AML-193 (cell line): ENCODE results near the gene TRNP1.
"Not testable (repeated sequence)": the region's sequence is repeated elsewhere in the genome, so short reads cannot be mapped to it uniquely, and the experiment has no call there.

Experiments
- DNase-seq, 2 experiments: peaks; one replicate each; lab custom pipeline; 2025; lab: John Stamatoyannopoulos, UW

Gene TRNP1, protein sequence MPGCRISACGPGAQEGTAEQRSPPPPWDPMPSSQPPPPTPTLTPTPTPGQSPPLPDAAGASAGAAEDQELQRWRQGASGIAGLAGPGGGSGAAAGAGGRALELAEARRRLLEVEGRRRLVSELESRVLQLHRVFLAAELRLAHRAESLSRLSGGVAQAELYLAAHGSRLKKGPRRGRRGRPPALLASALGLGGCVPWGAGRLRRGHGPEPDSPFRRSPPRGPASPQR

DNA sequence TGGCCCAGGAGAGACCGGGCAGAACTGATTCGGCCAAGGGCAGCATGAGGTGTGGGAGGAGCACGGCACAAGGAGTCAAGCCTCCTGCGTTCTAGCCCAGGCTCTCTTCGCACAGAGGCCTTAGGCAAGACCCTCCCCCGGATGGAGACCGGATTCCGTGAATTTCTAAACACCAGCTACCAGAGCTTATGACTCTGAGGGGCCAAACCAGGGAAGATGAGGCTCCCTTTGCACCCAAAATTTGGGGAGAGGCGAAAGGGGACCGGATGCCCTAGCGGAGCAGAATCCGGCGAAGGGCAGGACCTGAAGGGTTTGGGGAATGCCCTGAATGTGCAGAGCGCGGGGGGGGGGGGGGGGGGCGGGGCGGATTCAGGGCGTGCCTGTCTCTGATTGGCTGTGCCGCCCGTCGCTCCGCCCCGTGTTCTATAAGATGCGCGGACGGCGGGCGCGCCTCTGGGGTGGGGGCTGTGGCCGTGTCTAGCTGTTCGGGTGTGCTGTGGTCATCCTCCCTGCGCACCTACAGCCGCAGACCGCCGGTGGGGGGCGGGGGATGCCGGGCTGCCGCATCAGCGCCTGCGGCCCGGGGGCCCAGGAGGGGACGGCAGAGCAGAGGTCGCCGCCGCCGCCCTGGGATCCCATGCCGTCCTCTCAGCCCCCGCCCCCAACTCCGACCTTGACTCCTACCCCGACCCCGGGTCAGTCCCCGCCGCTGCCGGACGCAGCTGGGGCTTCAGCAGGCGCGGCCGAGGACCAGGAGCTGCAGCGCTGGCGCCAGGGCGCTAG, at the start of gene TRNP1:
Gene TRNP1, plus strand, starts transcription at position 456 of the 783 bp plus-strand sequence. Its CDS starts 95 bp downstream, at position 551.
- DNase-seq, result no peak

DNA sequence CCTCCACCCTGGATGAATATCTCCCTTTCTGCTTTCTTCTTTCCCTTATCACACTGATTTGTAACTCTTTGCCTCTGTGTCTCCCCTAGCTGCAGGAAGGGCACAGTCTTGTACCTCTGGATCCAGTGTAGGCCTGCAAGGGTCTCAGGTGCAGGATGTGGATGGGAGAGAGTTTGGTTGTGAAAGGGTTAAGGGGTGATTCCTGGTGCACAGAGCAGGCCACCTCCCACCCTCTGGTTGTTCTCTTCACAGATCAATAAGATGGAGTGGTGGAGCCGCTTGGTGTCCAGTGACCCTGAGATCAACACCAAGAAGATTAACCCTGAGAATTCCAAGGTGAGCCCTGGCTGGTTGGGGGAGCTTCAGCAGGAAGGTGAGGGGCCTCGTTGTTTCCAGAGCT, 48.4 kb upstream of the TRNP1 start:
- no peak for DNase-seq

DNA sequence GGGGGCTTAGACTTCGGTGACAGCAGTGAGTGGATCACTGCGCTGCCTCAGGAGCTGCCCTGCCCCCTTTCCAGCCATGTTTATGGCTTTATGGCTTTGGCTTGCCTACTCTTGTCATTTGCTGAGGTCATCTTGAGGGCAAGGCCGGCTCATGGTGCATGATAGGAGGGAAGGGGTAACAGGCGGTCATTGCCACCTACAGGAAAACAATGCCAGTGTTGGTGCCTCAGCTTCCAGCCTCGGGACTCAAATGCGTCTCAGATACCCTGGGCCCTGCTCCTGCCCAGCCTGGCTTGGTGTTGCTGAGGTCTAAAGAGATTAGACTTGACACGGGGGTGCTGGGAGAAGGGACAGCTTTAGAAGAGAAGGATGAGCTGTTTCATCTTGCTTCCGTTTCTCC, 47.8 kb upstream of the TRNP1 start:
- DNase-seq, result no peak

DNA sequence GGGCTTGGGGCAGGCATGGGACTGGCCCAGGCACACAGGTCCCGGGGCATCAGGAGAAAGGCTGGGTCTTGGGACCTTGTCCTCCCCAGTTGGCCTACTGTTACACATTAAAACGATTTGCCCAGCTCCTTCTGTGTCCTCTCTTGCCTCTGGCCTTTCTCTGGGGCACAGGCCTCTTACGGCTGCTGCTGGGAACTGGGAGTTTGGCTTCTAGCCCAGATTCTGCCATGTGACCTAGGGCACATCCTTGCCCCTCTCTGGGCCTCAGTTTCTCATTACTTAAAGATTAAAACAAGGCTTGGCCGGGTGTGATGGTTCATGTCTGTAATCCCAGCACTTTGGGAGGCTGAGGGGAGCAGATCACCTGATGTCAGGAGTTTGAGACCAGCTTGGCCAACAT, 47.2 kb upstream of the TRNP1 start:
- no peak for DNase-seq

DNA sequence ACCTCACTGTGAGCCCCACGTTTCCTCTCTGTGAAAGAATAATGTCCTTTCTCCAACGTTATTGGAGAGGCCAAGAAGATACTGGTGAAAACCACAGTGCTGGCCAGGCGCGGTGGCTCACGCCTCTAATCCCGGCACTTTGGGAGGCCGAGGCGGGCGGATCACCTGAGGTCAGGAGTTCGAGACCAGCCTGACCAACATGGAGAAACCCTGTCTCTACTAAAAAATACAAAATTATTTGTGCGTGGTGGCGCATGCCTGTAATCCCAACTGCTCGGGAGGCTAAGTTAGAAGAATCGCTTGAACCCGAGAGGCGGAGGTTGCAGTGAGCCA, 44.8 kb upstream of the TRNP1 start:
- DNase-seq, result not testable (repeated sequence)

DNA sequence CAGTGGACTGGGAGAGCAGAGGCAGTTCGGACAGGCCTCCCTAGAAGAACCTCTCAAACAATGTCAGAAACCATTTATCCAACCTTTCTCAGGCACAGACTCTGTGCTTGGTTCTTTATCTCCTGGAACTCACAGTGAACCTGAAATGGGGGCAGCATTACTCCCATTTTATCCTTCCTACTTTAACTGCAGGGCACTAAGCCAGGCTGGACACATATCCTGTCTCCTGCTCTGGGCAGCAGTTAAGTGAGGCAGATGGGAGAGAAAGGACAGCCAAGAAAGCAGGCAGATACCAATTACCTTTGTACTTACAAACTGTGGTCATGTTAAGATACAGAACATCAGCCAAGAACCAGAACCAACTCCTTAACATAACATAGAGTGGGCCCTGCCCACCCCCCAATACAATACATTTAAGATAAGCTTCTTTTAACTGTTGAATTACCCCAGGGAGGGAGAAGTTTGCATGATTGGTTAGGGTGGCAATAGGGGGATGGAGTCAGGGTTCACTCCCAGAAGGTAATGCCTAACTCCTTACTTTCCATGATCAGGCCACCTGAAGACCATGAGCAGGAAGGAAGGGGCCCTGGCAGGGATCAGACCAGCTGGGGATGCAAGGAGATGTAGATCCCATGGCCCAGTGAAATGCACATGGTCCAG, 44.1 kb upstream of the TRNP1 start:
- no peak for DNase-seq

DNA sequence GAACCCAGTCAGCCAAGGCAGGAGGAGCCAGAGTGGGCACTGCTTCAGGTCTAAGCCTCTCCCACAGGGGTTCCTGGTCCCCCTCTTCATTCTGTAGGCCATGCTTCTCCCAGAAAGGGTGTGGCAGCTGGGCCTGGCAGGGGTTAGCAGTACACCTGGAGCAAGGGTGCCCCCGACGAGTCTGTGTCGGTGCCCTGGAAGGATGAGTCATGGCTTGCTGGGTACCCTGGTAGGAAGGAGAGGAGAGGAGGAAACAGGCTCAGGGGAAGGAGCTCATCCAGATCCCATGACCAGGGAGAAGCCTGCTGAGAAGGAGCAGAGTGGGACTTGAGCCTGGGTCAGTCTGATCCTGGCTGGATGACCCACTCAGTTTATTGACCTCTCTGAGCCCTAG, 43.6 kb upstream of the TRNP1 start:
- no peak for DNase-seq

DNA sequence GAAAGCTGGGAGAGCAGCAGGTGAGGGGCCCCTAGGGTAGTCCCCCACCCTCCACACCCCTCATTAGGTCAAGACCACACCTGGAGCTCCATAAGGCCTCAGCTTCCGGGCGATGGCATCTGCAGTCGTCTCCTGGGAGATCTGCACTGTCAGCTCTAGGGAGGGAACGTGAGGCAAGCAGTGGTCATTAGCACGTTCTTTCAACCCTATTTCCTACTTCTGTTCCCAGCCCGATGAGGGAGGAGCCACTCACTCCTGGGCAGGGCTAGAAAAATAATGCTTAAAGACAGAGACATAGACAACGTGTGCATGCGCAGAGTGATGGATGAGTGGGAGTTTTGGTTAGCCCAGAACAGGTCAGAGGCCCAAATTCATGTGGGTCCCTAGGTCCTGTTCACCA, 42.9 kb upstream of the TRNP1 start:
- no peak for DNase-seq

DNA sequence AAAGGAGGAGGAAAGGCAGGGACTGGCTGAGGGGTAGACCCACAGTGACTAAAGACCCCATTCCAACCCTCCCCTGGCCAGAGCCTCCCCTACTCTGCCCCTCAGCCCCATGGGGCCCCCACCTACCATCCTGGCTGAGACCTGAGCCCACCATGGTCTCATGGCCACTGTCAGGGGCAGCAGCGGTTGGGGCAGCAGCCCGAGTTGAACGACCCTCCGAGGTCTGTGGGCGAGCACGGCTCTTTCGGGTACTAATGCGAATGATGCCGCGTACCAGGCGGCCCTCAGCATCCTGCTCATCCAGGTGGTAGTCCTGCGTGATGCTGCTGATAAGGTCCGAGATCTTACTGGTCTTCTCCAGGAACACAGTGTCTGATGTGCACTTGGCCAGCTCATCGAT, 42.3 kb upstream of the TRNP1 start:
- DNase-seq, result no peak

DNA sequence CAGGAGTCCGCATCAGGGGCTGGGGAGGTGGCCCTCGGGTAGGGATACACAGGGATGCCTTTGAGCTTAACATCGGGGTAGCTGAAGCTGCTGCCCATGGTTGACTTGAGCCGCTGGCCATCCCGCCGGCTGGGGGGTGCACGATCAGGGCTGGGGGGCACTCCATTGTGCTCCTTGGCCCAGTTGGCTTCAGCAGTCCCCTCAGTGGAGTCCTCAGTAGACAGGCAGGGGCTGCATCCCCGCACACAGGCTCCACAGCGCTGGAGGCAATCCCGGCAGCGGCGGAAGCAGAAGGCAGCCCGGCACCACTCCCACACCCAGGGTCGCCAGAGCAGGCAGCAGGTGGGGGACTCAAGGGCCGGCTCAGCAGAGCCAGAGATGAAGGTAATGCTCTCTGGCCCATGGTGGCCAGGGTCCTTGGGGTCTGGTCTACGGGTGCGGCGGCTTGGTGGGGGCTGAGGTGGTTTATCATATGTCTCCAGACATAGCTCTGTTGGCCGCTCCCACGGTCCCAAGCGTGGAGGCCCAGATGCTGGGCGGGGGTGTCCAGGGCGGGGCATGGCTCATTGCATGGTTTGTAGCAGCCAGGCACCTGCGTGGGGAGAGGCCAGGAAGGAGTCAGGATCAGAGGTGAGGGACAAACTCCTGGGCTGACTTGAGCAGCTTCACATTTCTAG, 41.5 kb upstream of the TRNP1 start:
- no peak for DNase-seq

DNA sequence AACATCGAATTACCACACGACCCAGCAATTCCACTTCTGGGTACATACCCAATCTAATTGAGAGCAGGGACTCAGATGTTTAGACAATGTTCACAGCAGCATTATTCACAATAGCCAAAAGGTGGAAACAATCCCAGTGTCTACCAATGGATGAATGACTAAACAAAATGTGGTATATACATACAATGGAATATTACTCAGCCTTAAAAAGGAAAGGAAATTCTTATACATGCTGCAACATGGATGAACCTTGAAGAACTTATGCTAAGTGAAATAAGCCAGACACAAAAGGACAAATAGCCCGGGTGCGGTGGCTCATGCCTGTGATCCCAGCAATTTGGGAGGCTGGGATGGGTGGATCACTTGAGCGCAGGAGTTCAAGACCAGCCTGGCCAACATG, 40.1 kb upstream of the TRNP1 start:
- DNase-seq, result no peak

DNA sequence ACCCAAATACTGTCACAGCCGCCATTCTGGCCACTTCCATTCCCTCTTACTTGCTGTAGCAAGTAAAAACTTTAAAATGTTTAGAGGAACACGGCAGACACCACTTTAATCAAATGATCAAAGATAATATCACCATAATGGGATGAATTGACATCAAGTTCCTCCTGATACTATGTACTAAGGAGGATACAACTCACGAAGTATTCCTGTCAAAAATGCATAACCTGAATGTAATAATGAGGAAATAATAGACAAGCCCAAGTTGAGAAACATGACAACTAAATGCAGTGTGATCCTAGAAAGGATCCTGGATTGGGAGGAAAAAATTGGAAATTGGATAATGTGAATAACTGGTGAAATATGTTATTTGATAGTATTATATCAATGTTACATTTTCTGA, 37.2 kb upstream of the TRNP1 start:
- no peak for DNase-seq

DNA sequence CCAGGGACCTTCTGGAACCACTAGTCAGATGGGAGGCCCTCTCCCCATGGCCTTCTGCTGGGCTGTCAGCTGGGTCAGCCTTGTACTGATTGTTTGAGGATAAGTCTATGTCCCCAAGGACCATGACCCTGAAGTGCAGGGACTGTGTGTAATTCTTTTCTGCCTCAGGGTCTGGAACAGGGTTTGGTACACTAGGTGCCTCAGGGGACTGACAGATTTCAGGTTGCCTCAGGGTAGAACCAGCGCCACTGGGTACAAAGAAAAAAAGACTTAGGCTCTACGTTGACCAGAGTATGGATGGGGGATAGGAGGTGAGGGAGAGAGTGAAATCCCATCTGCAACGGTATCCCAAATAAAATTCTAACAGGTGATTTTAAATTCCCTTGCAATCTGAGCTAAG, 36.2 kb upstream of the TRNP1 start:
- DNase-seq, result no peak

DNA sequence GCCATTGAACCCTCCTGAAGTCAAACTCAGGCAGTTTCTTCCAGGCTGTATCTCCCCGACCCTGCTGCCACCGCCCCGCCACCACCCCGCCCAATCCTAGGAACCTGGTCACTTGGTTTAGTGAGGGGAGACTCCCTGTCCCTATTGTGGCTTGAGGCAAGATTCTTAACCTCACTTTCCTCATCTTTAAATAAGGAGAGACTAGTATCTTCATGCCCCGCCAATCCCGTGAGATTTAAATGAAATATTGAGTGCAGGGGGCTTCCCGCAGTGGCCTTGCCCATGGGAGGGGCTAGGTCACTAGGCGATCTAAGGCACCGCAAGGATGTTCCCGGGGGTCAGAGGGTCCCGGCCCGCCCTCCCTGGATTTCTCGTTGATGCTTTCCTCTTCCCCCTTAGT, 34.2 kb upstream of the TRNP1 start:
- DNase-seq, result no peak

DNA sequence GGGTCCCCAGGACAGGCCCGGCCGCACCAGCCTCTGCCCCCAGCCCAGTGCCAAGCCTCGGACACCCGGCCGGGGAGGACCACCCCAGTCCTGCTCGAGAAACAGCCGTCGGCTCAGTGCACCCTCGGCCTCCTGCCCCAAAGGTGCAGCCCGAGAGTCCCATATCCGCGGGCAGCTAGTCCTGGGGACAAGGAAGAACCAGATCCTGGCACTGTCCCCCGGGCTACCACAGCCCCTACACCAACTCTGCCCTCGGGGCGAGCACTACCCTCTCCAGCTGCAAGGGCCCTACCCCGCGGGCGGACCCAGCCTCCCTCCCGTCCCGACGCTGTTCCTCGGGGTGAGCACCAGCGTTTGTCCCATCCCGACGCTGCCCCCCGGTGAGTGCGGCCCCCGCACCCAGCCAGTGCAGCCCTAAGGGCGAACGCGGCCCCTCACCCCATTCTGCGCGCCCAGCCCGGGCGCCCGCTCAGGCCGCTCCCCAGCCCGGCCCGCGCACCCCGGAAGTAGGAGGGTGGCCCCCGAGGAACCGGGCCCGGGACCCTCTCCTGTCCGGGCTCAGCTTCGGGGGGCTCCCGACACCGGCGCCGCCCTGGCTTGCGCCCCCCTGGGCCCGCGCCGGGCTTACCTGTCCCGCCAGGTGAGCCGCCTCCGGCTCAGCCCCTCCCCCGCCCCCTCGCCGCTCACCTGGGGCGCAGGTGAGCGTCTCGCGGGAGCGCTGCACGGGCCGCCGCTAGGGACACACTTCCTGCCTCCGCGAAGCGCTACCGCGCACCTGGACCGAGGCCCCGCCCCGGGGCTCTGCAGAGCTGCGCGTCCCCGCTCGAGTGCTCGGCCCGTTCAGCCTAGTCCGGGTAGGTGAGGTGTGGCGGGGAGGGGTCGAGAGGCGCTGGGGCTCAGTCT, 33.5 kb upstream of the TRNP1 start, which contains the start of gene KDF1:
Gene KDF1, minus strand, starts transcription at position 747 of the 903 bp plus-strand sequence. CDS start 8,088 bp downstream, outside the sequence.
- no peak for DNase-seq

DNA sequence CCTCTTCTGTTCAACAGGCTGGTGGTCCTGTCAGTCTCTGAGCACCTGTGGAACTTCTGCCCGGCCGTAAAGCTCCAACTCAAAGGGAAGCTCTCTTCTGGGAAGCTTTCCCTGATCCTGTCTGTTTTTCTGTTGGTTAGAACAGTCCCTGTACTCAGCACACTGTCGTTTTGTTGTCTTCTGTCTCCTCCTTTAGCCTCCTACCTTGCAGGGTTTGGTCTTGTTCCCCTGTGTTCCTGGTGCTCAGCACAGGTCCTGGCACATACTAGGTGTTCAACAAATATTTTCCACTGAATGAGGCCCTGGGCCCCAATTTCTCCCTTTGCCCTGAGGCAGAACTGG, 32.9 kb upstream of the TRNP1 start:
- no peak for DNase-seq

DNA sequence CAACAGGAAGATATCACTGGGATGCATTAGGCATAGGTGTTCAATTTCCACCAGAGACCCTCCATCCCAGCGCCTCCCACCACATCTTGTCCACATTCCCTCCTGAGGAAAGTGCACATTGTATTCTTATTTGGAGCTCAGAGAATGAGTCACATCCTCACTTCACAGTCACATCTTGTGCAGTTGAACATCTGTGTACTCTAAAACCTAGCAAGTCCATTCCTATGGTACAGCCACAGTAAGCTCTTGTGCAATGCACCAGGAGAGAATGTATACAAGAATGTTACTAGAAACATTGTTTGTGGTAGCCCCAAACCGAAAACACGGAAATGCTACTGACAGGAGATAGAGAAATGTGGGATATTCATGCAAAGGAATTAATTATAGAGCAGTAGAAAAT, 31.7 kb upstream of the TRNP1 start:
- DNase-seq, result no peak

DNA sequence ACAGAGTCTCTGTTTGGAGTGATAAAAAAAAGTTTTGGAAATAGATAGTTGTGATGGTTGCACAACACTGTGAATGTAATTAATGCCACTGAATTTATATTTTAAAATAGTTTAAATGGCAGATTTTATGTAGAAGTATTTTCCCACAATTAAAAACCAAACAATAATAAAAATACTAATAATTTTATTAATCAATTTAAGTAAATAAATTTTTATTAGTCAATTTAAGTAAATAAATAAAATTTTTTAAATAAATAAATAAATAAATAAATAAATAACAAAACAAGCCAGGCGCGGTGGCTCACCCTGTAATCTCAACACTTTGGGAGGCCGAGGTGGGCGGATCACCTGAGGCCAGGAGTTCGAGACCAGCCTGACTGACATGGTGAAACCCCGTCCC, 28.3 kb upstream of the TRNP1 start:
- DNase-seq, result no peak

DNA sequence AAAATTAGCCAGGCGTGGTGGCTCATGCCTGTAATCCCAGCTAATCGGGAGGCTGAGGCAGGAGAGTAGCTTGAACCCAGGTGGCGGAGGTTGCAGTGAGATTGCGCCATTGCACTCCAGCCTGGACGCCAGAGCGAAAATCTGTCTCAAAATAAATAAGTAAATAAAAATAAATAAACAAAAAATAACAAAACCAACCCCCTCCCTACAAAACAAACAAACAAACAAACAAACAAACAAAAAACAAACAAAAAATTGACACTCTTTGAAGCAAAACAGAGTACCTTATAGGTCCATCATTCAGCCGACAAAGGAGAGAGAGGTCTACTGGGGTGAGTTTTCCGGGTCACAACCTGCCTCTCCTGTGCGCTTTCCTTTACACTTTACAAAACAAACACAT, 27.9 kb upstream of the TRNP1 start:
- DNase-seq, result no peak

DNA sequence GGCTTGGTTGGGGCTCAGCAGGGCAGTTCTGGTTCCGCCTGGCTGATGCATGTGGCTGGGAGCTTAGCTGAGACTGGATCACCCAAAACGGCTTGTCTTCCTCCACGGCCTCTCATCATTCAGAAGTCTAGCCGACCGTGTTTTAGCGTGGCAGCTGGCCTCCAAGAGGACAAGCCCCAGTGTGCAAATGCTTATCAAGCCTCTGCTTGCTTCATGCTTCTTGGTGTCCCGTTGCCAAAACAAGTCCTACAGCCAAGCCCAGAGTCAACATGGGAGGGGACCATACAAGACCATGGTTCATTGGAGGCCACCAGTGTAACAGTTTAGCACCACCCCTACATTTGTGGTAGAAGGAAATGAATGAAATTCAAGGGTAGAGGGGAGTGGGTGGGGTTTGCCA, 22.7 kb upstream of the TRNP1 start:
- DNase-seq, result no peak

DNA sequence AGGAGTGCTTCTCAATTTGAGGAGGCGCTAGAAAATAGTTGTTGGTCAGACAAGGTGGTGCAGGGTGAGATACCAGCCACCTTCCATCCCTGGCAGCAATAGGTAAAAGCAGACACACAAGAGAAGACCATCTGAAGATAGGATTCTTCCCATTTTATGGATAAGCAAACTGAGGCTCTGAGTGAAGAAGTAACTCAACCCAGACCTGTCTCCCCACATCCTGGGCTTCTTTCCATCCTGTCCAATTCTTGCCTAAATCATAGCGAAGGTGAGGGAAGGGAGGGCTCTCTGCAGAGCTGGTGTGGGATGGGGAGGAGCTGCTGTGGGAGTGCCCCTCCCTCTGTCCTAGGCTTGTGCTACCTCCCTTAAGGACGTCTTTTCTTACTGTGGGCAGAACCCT, 21.9 kb upstream of the TRNP1 start:
- no peak for DNase-seq

DNA sequence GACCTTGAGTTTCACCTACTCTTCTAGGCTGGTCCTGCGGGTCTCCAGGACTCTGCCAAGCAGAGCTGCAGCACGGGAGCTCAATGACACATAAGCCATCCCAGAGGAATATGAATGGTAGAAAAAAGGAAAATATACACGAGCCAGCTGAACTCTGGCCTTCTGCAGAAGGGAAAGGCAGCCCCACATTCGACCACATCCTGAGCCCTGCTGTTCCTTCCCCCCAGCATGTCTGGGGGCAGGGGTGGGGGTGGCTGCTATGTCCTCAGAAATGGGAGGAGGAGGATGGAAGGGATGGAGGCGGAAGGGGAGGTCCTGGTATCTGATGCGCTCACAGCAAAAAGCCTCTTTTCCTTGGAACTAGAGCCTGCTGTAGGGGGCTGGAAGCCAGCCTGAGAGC, 21.1 kb upstream of the TRNP1 start:
- DNase-seq, result no peak
